Liver (tissue), 9 donors: ENCODE results near the gene ANGPTL7. TPM values are rescaled to one million over a fixed set of nuclear protein-coding genes. Genes with fewer than 3 reads are reported as not detected.

Source experiments
- DNase-seq: peaks from one replicate; pipeline ENCODE4 v3.0.0-alpha.2; 2017; ENCODE audit warnings: low spot score
- H3K27ac ChIP-seq, 2 donors: one replicate each; pipeline ENCODE4 v1.7.0; 2013; ENCODE audit warnings: inconsistent platforms in 2 of 2, low read length in 2 of 2, control low read depth in 1 of 2, low read depth in 1 of 2, mild to moderate bottlenecking in 1 of 2
- H3K27me3 ChIP-seq, 4 donors: one replicate each; pipeline versions ENCODE4 v1.6.1 to v1.7.0; 2013; ENCODE audit warnings: low read length in 3 of 4, inconsistent platforms in 1 of 4, mild to moderate bottlenecking in 1 of 4, moderate library complexity in 1 of 4; ENCODE audit not compliant: control insufficient read depth in 4 of 4, insufficient read depth in 4 of 4
- H3K36me3 ChIP-seq, 4 donors: one replicate each; pipeline versions ENCODE4 v1.6.1 to v1.7.0; 2013; ENCODE audit warnings: low read length in 3 of 4, mild to moderate bottlenecking in 3 of 4, low read depth in 1 of 4, moderate library complexity in 1 of 4; ENCODE audit not compliant: control insufficient read depth in 4 of 4, insufficient read depth in 3 of 4
- H3K4me1 ChIP-seq, 4 donors: one replicate each; pipeline versions ENCODE4 v1.6.1 to v1.7.0; 2013; ENCODE audit warnings: low read length in 3 of 4, mild to moderate bottlenecking in 3 of 4, moderate library complexity in 1 of 4; ENCODE audit not compliant: control insufficient read depth in 4 of 4, insufficient read depth in 4 of 4
- H3K4me3 ChIP-seq, 3 donors: one replicate each; pipeline versions ENCODE4 v1.6.1 to v1.7.0; 2013; ENCODE audit warnings: low read length in 3 of 3, control low read depth in 1 of 3, low read depth in 1 of 3, mild to moderate bottlenecking in 1 of 3
- H3K9ac ChIP-seq, 2 donors: one replicate each; pipeline ENCODE4 v1.7.0; 2013; ENCODE audit warnings: low read length in 2 of 2, mild to moderate bottlenecking in 2 of 2, moderate library complexity in 2 of 2, control low read depth in 1 of 2, low read depth in 1 of 2
- H3K9me3 ChIP-seq, 4 donors: one replicate each; pipeline versions ENCODE4 v1.6.1 to v1.7.0; 2013; ENCODE audit warnings: low read length in 3 of 4; ENCODE audit not compliant: control insufficient read depth in 4 of 4
- ATF3 ChIP-seq: IDR thresholded peaks from 2 replicates; pipeline ENCODE4 v1.6.1; 2016; ENCODE audit warnings: antibody characterized with exemption
- EGR1 ChIP-seq, 2 donors: IDR thresholded peaks; 2 replicates each; pipeline ENCODE4 v1.6.1; 2016 to 2018; ENCODE audit warnings: antibody characterized with exemption in 2 of 2, low read depth in 2 of 2
- FOXA1 ChIP-seq: IDR thresholded peaks from 2 replicates; pipeline ENCODE4 v1.6.1; 2016; ENCODE audit warnings: antibody characterized with exemption
- FOXA2 ChIP-seq: IDR thresholded peaks from 2 replicates; pipeline ENCODE4 v1.6.1; 2016; ENCODE audit warnings: antibody characterized with exemption
- GABPA ChIP-seq, 2 donors: IDR thresholded peaks in 1 of 2; conservative IDR thresholded peaks in 1 of 2; 2 replicates each; pipeline ENCODE4 v1.6.1; 2016; ENCODE audit warnings: antibody characterized with exemption in 2 of 2, mild to moderate bottlenecking in 1 of 2, moderate library complexity in 1 of 2
- HNF4A ChIP-seq, 2 donors: conservative IDR thresholded peaks; 2 replicates each; pipeline ENCODE4 v1.6.1; 2016; ENCODE audit warnings: antibody characterized with exemption in 2 of 2, mild to moderate bottlenecking in 2 of 2
- HNF4G ChIP-seq: IDR thresholded peaks from 2 replicates; pipeline ENCODE4 v1.6.1; 2016; ENCODE audit warnings: antibody characterized with exemption
- JUND ChIP-seq, 2 donors: IDR thresholded peaks; 2 replicates each; pipeline ENCODE4 v1.6.1; 2016; ENCODE audit warnings: antibody characterized with exemption in 2 of 2
- MAX ChIP-seq: IDR thresholded peaks from 2 replicates; pipeline ENCODE4 v1.6.1; 2016; ENCODE audit warnings: antibody characterized with exemption
- NR2F2 ChIP-seq: IDR thresholded peaks from 2 replicates; pipeline ENCODE4 v1.6.1; 2016; ENCODE audit warnings: antibody characterized with exemption
- RAD21 ChIP-seq, 2 donors: IDR thresholded peaks; 2 replicates each; pipeline ENCODE4 v1.6.1; 2016; ENCODE audit warnings: antibody characterized with exemption in 2 of 2, mild to moderate bottlenecking in 2 of 2
- REST ChIP-seq: IDR thresholded peaks from 2 replicates; pipeline ENCODE4 v1.6.1; 2016; ENCODE audit warnings: antibody characterized with exemption, mild to moderate bottlenecking
- RXRA ChIP-seq, 2 donors: IDR thresholded peaks; 2 replicates each; pipeline ENCODE4 v1.6.1; 2017 to 2018; ENCODE audit warnings: antibody characterized with exemption in 2 of 2, mild to moderate bottlenecking in 1 of 2
- SP1 ChIP-seq: IDR thresholded peaks from 2 replicates; pipeline ENCODE4 v1.6.1; 2018; ENCODE audit warnings: antibody characterized with exemption, mild to moderate bottlenecking
- TAF1 ChIP-seq: conservative IDR thresholded peaks from 2 replicates; pipeline ENCODE4 v1.6.1; 2016; ENCODE audit warnings: antibody characterized with exemption, mild to moderate bottlenecking
- YY1 ChIP-seq: IDR thresholded peaks from 2 replicates; pipeline ENCODE4 v1.6.1; 2016; ENCODE audit warnings: antibody characterized with exemption, mild to moderate bottlenecking
- ZBTB33 ChIP-seq: IDR thresholded peaks from 2 replicates; pipeline ENCODE4 v1.6.1; 2016; ENCODE audit warnings: antibody characterized with exemption
- WGBS: extraction: QIAGEN DNeasy Blood & Tissue Kit; methylation state at CpG from one replicate; pipeline ENCODE4 v1.1.7; 2013; 5-methylcytosine and 5-hydroxymethylcytosine counted together
- polyA plus RNA-seq, 2 donors: library from polyadenylated mRNA; stranded (reverse) in 1 of 2; unstranded in 1 of 2; fragments of 200-250 nt in 1 of 2; fragments of >200 nt in 1 of 2; fragmentation: Nextera tagmentation in 1 of 2; extraction: Ambion mirVana in 1 of 2; gene quantifications; one replicate each; pipeline versions ENCODE4 v1.2.1 to v1.2.3, GENCODE V29; 2013 to 2015
- total RNA-seq, 2 donors: library from RNA; depleted of rRNA; stranded (reverse); fragments of >200 nt; gene quantifications; one replicate each; pipeline ENCODE4 v1.2.3, GENCODE V29; 2014
- donor health status: healthy.
- donor health status: healthy.
- donor health status: healthy.
- donor health status: healthy.
- donor health status: healthy.

The ANGPTL7 gene
- total and polyA plus RNA-seq, 4 donors = 0.06 to 0.07 TPM; not detected in 2

GRCh38 chr1:11147197-11147770 lies 41.9 kb upstream of the ANGPTL7 start (continued):
- TF ChIP-seq TAF1 = no peak
- TF ChIP-seq MAX = no peak
- no peak for TF ChIP-seq FOXA2
- no peak for TF ChIP-seq ZBTB33

- peaks cover 3 to 18% (median 14%) of the 10 kb centered on the region in 4 donors for H3K36me3 ChIP-seq
- WGBS = 91% methylated on average over 3 of the region's 3 CpGs
- TF ChIP-seq NR2F2 (no peak), FOXA1 (no peak), REST (no peak), RAD21 (IDR thresholded peaks at IDR 0.05) (no peak), EGR1 (IDR thresholded peaks at IDR 0.05; ENCODE audit: low read depth in 2 of 2) (no peak), JUND (IDR thresholded peaks at IDR 0.05) (no peak), GABPA (IDR thresholded peaks at IDR 0.05 in 1 of 2, conservative IDR thresholded peaks at IDR 0.05 in 1 of 2) (no peak), HNF4G (no peak), MAX (no peak), ATF3 (no peak), HNF4A (conservative IDR thresholded peaks at IDR 0.05) (no peak), YY1 (no peak), RXRA (IDR thresholded peaks at IDR 0.05) (no peak), ZBTB33 (no peak), FOXA2 (no peak), SP1 (no peak), TAF1 (no peak)
- no peaks in the 10 kb centered on the region for H3K9me3 ChIP-seq
- no peak overlapping the region for H3K9ac ChIP-seq
- no peaks in the 10 kb centered on the region for H3K27me3 ChIP-seq
- DNase-seq = no peak
- H3K4me1 ChIP-seq = peaks cover 2 to 26% (median 25%) of the 10 kb centered on the region in 4 donors
- H3K4me3 ChIP-seq = no peak overlapping the region
- no peak overlapping the region for H3K27ac ChIP-seq
Measured at GRCh38 chr1:11150326-11150725, 38.8 kb upstream of the ANGPTL7 start.
